Middle frontal gyrus (tissue), 1 donor: Measurements from ENCODE around the gene PRSS35.
"Not testable (repeated sequence)": the region's sequence is repeated elsewhere in the genome, so short reads cannot be mapped to it uniquely, and the experiment has no call there.

Source experiments
- DNase-seq: peaks from one replicate; pipeline ENCODE4 v3.0.0-alpha.2; 2015; ENCODE audit warnings: low spot score; ENCODE audit errors: extremely low spot score

Gene PRSS35

DNA sequence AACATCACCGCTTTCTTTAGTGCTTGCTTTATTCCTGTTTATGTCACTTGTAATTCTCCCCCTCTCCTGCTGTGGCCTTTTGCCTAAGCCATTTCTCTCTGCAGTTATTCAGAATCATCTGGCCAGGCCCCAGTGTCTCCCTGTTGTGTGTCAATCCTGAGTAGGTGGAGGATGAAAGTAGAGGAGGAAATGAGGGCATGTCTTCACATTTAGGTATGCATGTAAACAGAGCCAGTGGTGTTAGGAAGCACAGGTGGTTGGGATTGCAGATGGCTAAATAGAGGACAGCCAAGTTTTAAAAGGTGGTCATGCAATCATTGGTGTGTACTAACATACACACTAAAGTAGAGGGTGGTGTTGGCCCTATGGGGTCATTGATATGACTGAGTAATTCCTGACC is 5.2 kb downstream of the PRSS35 start:
- no peak for DNase-seq

- DNase-seq = no peak
Observed at GRCh38 chr6:83518816-83519480, 6.6 kb downstream of the PRSS35 start.

- DNase-seq = no peak
Observed at GRCh38 chr6:83536034-83536646, 23.8 kb downstream of the PRSS35 start.

GRCh38 chr6:83536647-83537589 is 24.6 kb downstream of the PRSS35 start:
- no peak for DNase-seq

- no peak for DNase-seq
Observed at GRCh38 chr6:83539678-83540077, 27.3 kb downstream of the PRSS35 start.

GRCh38 chr6:83546636-83547035 is 34.3 kb downstream of the PRSS35 start:
- no peak for DNase-seq

DNA sequence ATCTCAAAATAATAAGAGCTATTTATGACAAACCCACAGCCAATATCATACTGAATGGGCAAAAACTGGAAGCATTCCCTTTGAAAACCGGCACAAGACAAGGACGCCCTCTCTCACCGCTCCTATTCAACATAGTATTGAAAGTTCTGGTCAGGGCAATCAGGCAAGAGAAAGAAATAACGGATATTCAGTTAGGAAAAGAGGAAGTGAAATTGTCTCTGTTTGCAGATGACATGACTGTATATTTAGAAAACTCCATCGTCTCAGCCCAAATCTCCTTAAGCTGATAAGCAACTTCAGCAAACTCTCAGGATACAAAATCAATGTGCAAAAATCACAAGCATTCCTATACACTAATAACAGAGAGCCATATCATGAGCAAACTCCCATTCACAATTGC is 38.1 kb downstream of the PRSS35 start:
- not testable (repeated sequence) for DNase-seq

GRCh38 chr6:83551748-83552147 is 39.4 kb downstream of the PRSS35 start:
- DNase-seq = not testable (repeated sequence)

- no peak for DNase-seq
Observed at GRCh38 chr6:83556871-83557270, 44.5 kb downstream of the PRSS35 start.

DNA sequence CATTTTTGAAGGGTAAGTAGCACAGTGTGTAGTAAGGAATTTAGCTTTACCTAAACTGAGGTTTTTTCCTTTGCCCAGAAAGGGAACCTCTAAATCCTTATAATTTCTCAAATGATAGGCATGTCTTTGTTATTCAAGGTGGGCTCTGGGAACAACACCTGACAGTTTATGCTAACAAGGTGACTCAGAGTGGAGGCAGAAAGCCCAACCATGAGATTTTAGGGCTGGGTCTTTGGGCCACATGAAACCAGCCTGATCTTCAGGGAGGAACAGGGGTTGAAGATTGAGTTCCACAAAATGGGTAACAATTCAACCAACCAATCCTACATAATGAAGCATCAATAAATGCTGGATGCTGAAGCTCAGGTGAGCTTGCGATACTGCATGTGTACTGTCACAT is 46.6 kb downstream of the PRSS35 start:
- no peak for DNase-seq

GRCh38 chr6:83571663-83572185 is 59.4 kb downstream of the PRSS35 start:
- not testable (repeated sequence) for DNase-seq

- no peak for DNase-seq
Observed at GRCh38 chr6:83574783-83575182, 62.4 kb downstream of the PRSS35 start.
